H1 (cell line): Measurements from ENCODE around the gene MDFI. TPM values are rescaled to one million over a fixed set of nuclear protein-coding genes. Genes with fewer than 3 reads are reported as not detected.

ENCODE experiments used
- CTCF ChIA-PET: fragments of 300-600 bp; sonication (Branson Sonifier 250); formaldehyde crosslinking; loops from one replicate; lab custom pipeline; 2021; ENCODE audit not compliant: partially characterized antibody; lab: Charles Lee
- POLR2A ChIA-PET: fragments of 300-600 bp; sonication (Branson Sonifier 250); formaldehyde crosslinking; loops from one replicate; lab custom pipeline; 2021; ENCODE audit warnings: inconsistent platforms; ENCODE audit not compliant: partially characterized antibody; lab: Charles Lee
- DNase-seq, 2 experiments: peaks; one replicate each; pipeline versions ENCODE4 v3.0.0 to v3.0.0-alpha.2; 2010 to 2022; ENCODE audit warnings: low spot score in 2 of 2, low read depth in 1 of 2, mixed read lengths in 1 of 2
- FAIRE-seq: peaks from 2 replicates; lab custom pipeline; 2011; peaks lifted over from hg19 to GRCh38; lab: Jason Lieb, UNC
- H2AFZ ChIP-seq: 2 replicates; pipeline ENCODE4 v1.8.1; 2012; ENCODE audit warnings: low read length, inconsistent platforms
- H2AK5ac ChIP-seq: 2 replicates; pipeline ENCODE4 v1.6.1; 2013; ENCODE audit warnings: low read depth, low read length
- H2BK120ac ChIP-seq: replicated peaks from 2 replicates; pipeline ENCODE3; 2013; ENCODE audit warnings: low read depth, low read length, inconsistent platforms
- H2BK12ac ChIP-seq: 2 replicates; pipeline ENCODE4 v1.6.1; 2013; ENCODE audit warnings: low read depth, low read length
- H2BK15ac ChIP-seq: 2 replicates; pipeline ENCODE4 v1.6.1; 2013; ENCODE audit warnings: low read length
- H2BK20ac ChIP-seq: 2 replicates; pipeline ENCODE4 v1.6.1; 2013; ENCODE audit warnings: low read length
- H2BK5ac ChIP-seq: 2 replicates; pipeline ENCODE4 v1.6.1; 2013; ENCODE audit warnings: low read depth, low read length
- H3K14ac ChIP-seq: 2 replicates; pipeline ENCODE4 v1.6.1; 2013; ENCODE audit warnings: inconsistent platforms; ENCODE audit not compliant: insufficient read length
- H3K18ac ChIP-seq: 2 replicates; pipeline ENCODE4 v1.6.1; 2013; ENCODE audit warnings: low read length; ENCODE audit errors: extremely low read depth
- H3K23ac ChIP-seq: 2 replicates; pipeline ENCODE4 v1.6.1; 2013; ENCODE audit warnings: inconsistent platforms; ENCODE audit not compliant: insufficient read length
- H3K23me2 ChIP-seq: 2 replicates; pipeline ENCODE4 v1.6.1; 2013; ENCODE audit warnings: low read depth, low read length
- H3K27ac ChIP-seq: 2 replicates; pipeline ENCODE4 v1.6.1; 2011; ENCODE audit warnings: low read depth, low read length, inconsistent platforms
- H3K27me3 ChIP-seq, 4 experiments: replicated peaks in 1 of 4; 1 replicate in 1 of 4; 2 replicates in 3 of 4; pipeline versions ENCODE4 v1.6.1 to v1.8.1; 2011 to 2013; ENCODE audit warnings: low read length in 3 of 4, mild to moderate bottlenecking in 3 of 4, inconsistent platforms in 2 of 4, mixed read lengths in 2 of 4, moderate library complexity in 1 of 4; ENCODE audit not compliant: control insufficient read depth in 3 of 4, insufficient read depth in 3 of 4; ENCODE audit errors: extremely low read depth in 1 of 4
- H3K36me3 ChIP-seq, 4 experiments: 2 replicates each; pipeline versions ENCODE4 v1.6.1 to v1.8.1; 2011 to 2013; ENCODE audit warnings: mild to moderate bottlenecking in 4 of 4, low read length in 3 of 4, moderate library complexity in 2 of 4, control low read depth in 1 of 4, inconsistent platforms in 1 of 4; ENCODE audit not compliant: insufficient read depth in 4 of 4, control insufficient read depth in 2 of 4
- H3K4ac ChIP-seq: replicated peaks from 2 replicates; pipeline ENCODE3; 2013; ENCODE audit warnings: low read length, low read depth, mixed read lengths, inconsistent platforms; ENCODE audit not compliant: insufficient read length
- H3K4me1 ChIP-seq, 4 experiments: replicated peaks in 1 of 4; 1 replicate in 1 of 4; 2 replicates in 3 of 4; pipeline versions ENCODE4 v1.6.1 to v1.8.1; 2011 to 2013; ENCODE audit warnings: low read length in 3 of 4, inconsistent platforms in 2 of 4, mixed read lengths in 1 of 4; ENCODE audit not compliant: insufficient read depth in 4 of 4, control insufficient read depth in 3 of 4
- H3K4me2 ChIP-seq, 2 experiments: 2 replicates each; pipeline versions ENCODE4 v1.6.1 to v1.8.1; 2011 to 2013; ENCODE audit warnings: low read depth in 2 of 2, low read length in 2 of 2, control low read depth in 1 of 2, inconsistent platforms in 1 of 2, mild to moderate bottlenecking in 1 of 2; ENCODE audit not compliant: insufficient read depth in 1 of 2
- H3K4me3 ChIP-seq, 4 experiments: fragments of 200-600, 300-600 bp in 1 of 4; sonication (generic), shearing (Covaris generic), sonication (Bioruptor Twin) in 1 of 4; 2 replicates each; pipeline versions ENCODE4 v1.5.1 to v1.8.1; 2011 to 2016; ENCODE audit warnings: low read length in 4 of 4, low read depth in 3 of 4, control low read depth in 2 of 4, inconsistent platforms in 2 of 4, mild to moderate bottlenecking in 2 of 4, mixed read lengths in 1 of 4, moderate library complexity in 1 of 4; ENCODE audit not compliant: insufficient read depth in 2 of 4; ENCODE audit errors: extremely low read depth in 1 of 4
- H3K56ac ChIP-seq: replicated peaks from 2 replicates; pipeline ENCODE3; 2013; ENCODE audit warnings: low read depth, mild to moderate bottlenecking, mixed read lengths, low read length, inconsistent platforms; ENCODE audit not compliant: insufficient read length
- H3K79me1 ChIP-seq: 2 replicates; pipeline ENCODE4 v1.6.1; 2013; ENCODE audit warnings: low read depth, low read length, control low read depth
- H3K79me2 ChIP-seq, 2 experiments: 2 replicates each; pipeline versions ENCODE4 v1.6.1 to v1.8.1; 2012 to 2013; ENCODE audit warnings: low read length in 2 of 2, mild to moderate bottlenecking in 2 of 2, inconsistent platforms in 1 of 2; ENCODE audit not compliant: insufficient read depth in 2 of 2, control insufficient read depth in 1 of 2
- H3K9ac ChIP-seq, 4 experiments: replicated peaks in 1 of 4; 1 replicate in 1 of 4; 2 replicates in 3 of 4; pipeline versions ENCODE4 v1.6.1 to v1.8.1; 2011 to 2013; ENCODE audit warnings: low read depth in 3 of 4, low read length in 3 of 4, control low read depth in 2 of 4, mild to moderate bottlenecking in 2 of 4, moderate library complexity in 2 of 4, inconsistent platforms in 1 of 4; ENCODE audit errors: extremely low read depth in 1 of 4
- H3K9me3 ChIP-seq, 2 experiments: 2 replicates each; pipeline versions ENCODE4 v1.6.1 to v1.8.1; 2012 to 2013; ENCODE audit warnings: mild to moderate bottlenecking in 2 of 2, moderate library complexity in 2 of 2, control low read depth in 1 of 2, inconsistent platforms in 1 of 2, low read depth in 1 of 2, low read length in 1 of 2, mixed read lengths in 1 of 2; ENCODE audit not compliant: insufficient read depth in 2 of 2
- H4K20me1 ChIP-seq, 2 experiments: replicated peaks in 1 of 2; 2 replicates each; pipeline versions ENCODE3 to v1.8.1; 2011 to 2013; ENCODE audit warnings: inconsistent platforms in 2 of 2, low read length in 2 of 2, mild to moderate bottlenecking in 1 of 2; ENCODE audit not compliant: insufficient read depth in 2 of 2, control insufficient read depth in 1 of 2
- H4K5ac ChIP-seq: 2 replicates; pipeline ENCODE4 v1.6.1; 2013; ENCODE audit warnings: low read length, low read depth, mixed read lengths, inconsistent platforms; ENCODE audit not compliant: insufficient read length
- H4K8ac ChIP-seq: 2 replicates; pipeline ENCODE4 v1.8.0; 2013; ENCODE audit warnings: mild to moderate bottlenecking, moderate library complexity, low read length, inconsistent platforms; ENCODE audit not compliant: insufficient read depth; ENCODE audit errors: extremely low read depth
- H4K91ac ChIP-seq: replicated peaks from 2 replicates; pipeline ENCODE3; 2013; ENCODE audit warnings: low read length, mixed read lengths, inconsistent platforms; ENCODE audit not compliant: insufficient read length
- CBX8 ChIP-seq: fragments of 300-800, 300-1000 bp; sonication (generic); IDR thresholded peaks from 2 replicates; pipeline ENCODE4 v1.7.1; 2016; ENCODE audit warnings: low read depth, low read length, borderline replicate concordance
- CHD2 ChIP-seq: IDR thresholded peaks from 2 replicates; pipeline ENCODE4 v1.6.1; 2012; ENCODE audit warnings: low read length, improper control_type of control experiment
- CTBP2 ChIP-seq: IDR thresholded peaks from 2 replicates; pipeline ENCODE4 v1.7.0; 2011; ENCODE audit warnings: borderline replicate concordance, mild to moderate bottlenecking, moderate library complexity, mixed read lengths, low read length; ENCODE audit not compliant: insufficient read depth, insufficient read length
- KDM5A ChIP-seq: fragments of 200-600 bp; IDR thresholded peaks from 2 replicates; pipeline ENCODE4 v1.7.1; 2012; ENCODE audit warnings: mild to moderate bottlenecking, low read length, inconsistent platforms, mixed read lengths
- POU5F1 ChIP-seq: IDR thresholded peaks from 2 replicates; pipeline ENCODE4 v1.6.1; 2011; ENCODE audit warnings: low read depth, mild to moderate bottlenecking, low read length, moderate library complexity
- RFX5 ChIP-seq: IDR thresholded peaks from 2 replicates; pipeline ENCODE4 v1.6.1; 2011; ENCODE audit warnings: low read depth, low read length, improper control_type of control experiment, borderline replicate concordance
- SIX5 ChIP-seq: IDR thresholded peaks from 2 replicates; pipeline ENCODE4 v1.6.1; 2011; ENCODE audit warnings: mild to moderate bottlenecking, low read depth, low read length
- SRF ChIP-seq: IDR thresholded peaks from 2 replicates; pipeline ENCODE4 v1.6.1; 2011; ENCODE audit warnings: mild to moderate bottlenecking, low read depth, low read length, moderate library complexity
- WGBS, 2 experiments: shearing (Covaris generic) in 1 of 2; methylation state at CpG; one replicate each; pipeline versions ENCODE4 v1.1.6 to v1.1.7; 2013 to 2015; ENCODE audit warnings: low lambda C conversion rate in 2 of 2, mixed read lengths in 2 of 2, inconsistent platforms in 1 of 2, low coverage in 1 of 2, missing lambda C conversion rate in 1 of 2; ENCODE audit not compliant: insufficient replicate concordance in 2 of 2, insufficient coverage in 1 of 2, insufficient read length in 1 of 2; ENCODE audit errors: extremely low coverage in 1 of 2, missing lambda C conversion rate in 1 of 2; 5-methylcytosine and 5-hydroxymethylcytosine counted together
- polyA plus RNA-seq, 7 experiments: library from polyadenylated mRNA; depleted of rRNA in 3 of 7; stranded (reverse) in 5 of 7; unstranded in 2 of 7; fragments of >200 nt in 5 of 7; fragments of 200-250 nt in 2 of 7; gene quantifications; 1 replicate in 5 of 7; 2 replicates in 1 of 7; 4 replicates in 1 of 7; pipeline versions ENCODE4 v1.2.1 to v1.2.3, GENCODE V29; 2011 to 2013; ENCODE audit warnings: missing spikeins in 2 of 7, mixed read lengths in 2 of 7
- total RNA-seq: library from RNA; stranded (reverse); fragmentation: NEBNext Ultra II Directional; extraction: Animal tissue kit (Norgen Biotek cat#: 25700); gene quantifications from 2 replicates; pipeline ENCODE4 v1.2.1, GENCODE V29; 2021
- TF ChIP-seq, protein P1 (sequence below): IDR thresholded peaks from 2 replicates; pipeline ENCODE4 v1.6.1; 2012; ENCODE audit warnings: inconsistent platforms

Gene MDFI
- total and polyA plus RNA-seq, 2 of the 8 experiments (the other 6 are each of a cell fraction or from before 2014, with no cell fraction given): 41.0 to 65.6 TPM

DNA sequence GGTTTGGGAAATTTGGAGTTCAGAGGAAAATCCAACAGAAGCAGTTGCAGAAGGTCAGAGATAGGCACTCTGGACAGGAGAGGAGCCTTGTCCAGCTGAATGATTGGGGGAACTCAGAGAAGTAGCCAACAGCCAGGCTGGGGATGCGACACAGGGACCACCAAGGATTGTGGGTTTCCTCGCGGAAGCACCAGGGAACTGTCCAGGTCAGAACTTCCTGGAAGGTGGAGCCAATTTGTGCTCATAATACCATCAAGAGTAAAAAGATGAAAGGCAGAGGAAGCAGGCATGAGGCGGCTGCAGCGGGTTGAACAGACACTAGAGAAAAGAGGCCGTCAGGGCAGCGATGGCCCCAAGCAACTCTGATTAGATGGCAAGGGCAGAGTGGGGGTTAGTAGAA is 33.7 kb downstream of the MDFI start:
- H3K14ac ChIP-seq: no peak overlapping the region
- H3K4me3 ChIP-seq: no peak overlapping the region
- peaks cover 0 to 7% of the 10 kb centered on the region in 2 experiments; a peak in 1 of 4 replicates for H3K9me3 ChIP-seq
- peaks cover 0 to 5% (median 1%) of the 10 kb centered on the region in 4 experiments; a peak in 4 of 7 replicates for H3K27me3 ChIP-seq
- FAIRE-seq (no peak), DNase-seq (no peak)
- H2BK15ac ChIP-seq: no peak overlapping the region
- H3K4me1 ChIP-seq: peaks cover 0 to 7% (median 4%) of the 10 kb centered on the region in 4 experiments; a peak in 5 of 7 replicates
- no peak overlapping the region for H2BK5ac ChIP-seq
- H3K79me1 ChIP-seq: no peaks in the 10 kb centered on the region
- H3K27ac ChIP-seq: no peak overlapping the region
- WGBS, 2 experiments: 92% methylated on average over 7 of the region's 7 CpGs; no CpG with 5 or more reads in 1 of the 2 experiments
- H3K23me2 ChIP-seq: no peaks in the 10 kb centered on the region; the same call in 1 of the 2 replicates
- no peak overlapping the region for H2BK12ac ChIP-seq
- TF ChIP-seq CTBP2: no peak
- TF ChIP-seq RFX5: no peak
- no peak for TF ChIP-seq SIX5
- TF ChIP-seq, protein P1, sequence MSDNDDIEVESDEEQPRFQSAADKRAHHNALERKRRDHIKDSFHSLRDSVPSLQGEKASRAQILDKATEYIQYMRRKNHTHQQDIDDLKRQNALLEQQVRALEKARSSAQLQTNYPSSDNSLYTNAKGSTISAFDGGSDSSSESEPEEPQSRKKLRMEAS: no peak
- no peak for TF ChIP-seq POU5F1
- no peak for TF ChIP-seq CHD2
- no peak for TF ChIP-seq KDM5A
- no peak for TF ChIP-seq SRF
- TF ChIP-seq CBX8: no peak
- no peaks in the 10 kb centered on the region for H3K36me3 ChIP-seq
- H4K91ac ChIP-seq: no peak overlapping the region
- no peak overlapping the region for H2BK20ac ChIP-seq
- H4K20me1 ChIP-seq: no peaks in the 10 kb centered on the region
- H3K56ac ChIP-seq: no peak overlapping the region
- no peak overlapping the region for H3K4ac ChIP-seq
- POLR2A ChIA-PET: interaction anchor here (1.4 kb wide), 1 partner anchor 30 kb away, joined by 3 read pairs; no protein-coding TSS in a partner anchor
- H2AK5ac ChIP-seq: no peak overlapping the region
- CTCF ChIA-PET: interaction anchor here (1.3 to 1.6 kb wide), 2 partner anchors 9 to 32 kb away, joined by 3 to 4 read pairs; no protein-coding TSS in a partner anchor
- H3K9ac ChIP-seq: no peak overlapping the region
- no peak overlapping the region for H3K4me2 ChIP-seq
- H2BK120ac ChIP-seq: no peak overlapping the region
- H2AFZ ChIP-seq: no peak overlapping the region
- H4K5ac ChIP-seq: no peak overlapping the region
- no peaks in the 10 kb centered on the region for H3K79me2 ChIP-seq
- no peak overlapping the region for H4K8ac ChIP-seq
- no peak overlapping the region for H3K18ac ChIP-seq
- no peak overlapping the region for H3K23ac ChIP-seq
